K562 (cell line): ENCODE results near the gene DCP2. TPM values are rescaled to one million over a fixed set of nuclear protein-coding genes. Genes with fewer than 3 reads are reported as not detected.

Source experiments
- CXXC5 ChIP-seq: fragments of 250-450 bp; sonication (Bioruptor Pico); IDR thresholded peaks from 2 replicates; pipeline ENCODE4 v1.8.0; 2022; ENCODE audit warnings: inconsistent platforms, mild to moderate bottlenecking, moderate library complexity
- ETS2 ChIP-seq: IDR thresholded peaks from 2 replicates; pipeline ENCODE4 v1.6.1; 2016; ENCODE audit warnings: borderline replicate concordance, missing genetic modification characterization, mild to moderate bottlenecking, moderate library complexity, missing compliant biosample characterization; ENCODE audit not compliant: poor library complexity, severe bottlenecking
- HDAC3 ChIP-seq: fragments of 450-650 bp; IDR thresholded peaks from 2 replicates; pipeline ENCODE4 v1.6.1; 2018; ENCODE audit warnings: borderline replicate concordance, mild to moderate bottlenecking, moderate library complexity; ENCODE audit not compliant: partially characterized antibody
- HDAC8 ChIP-seq: fragments of 450-650 bp; IDR thresholded peaks from 2 replicates; pipeline ENCODE4 v1.6.1; 2016; ENCODE audit warnings: mild to moderate bottlenecking, missing genetic modification characterization, moderate library complexity, missing compliant biosample characterization
- PCBP2 ChIP-seq: fragments of 200-400 bp; formaldehyde crosslinking; IDR thresholded peaks from 2 replicates; pipeline ENCODE4 v1.6.1; 2018; ENCODE audit warnings: low read length, low read depth, mild to moderate bottlenecking, moderate library complexity; ENCODE audit not compliant: poor library complexity, severe bottlenecking
- PTTG1 ChIP-seq: fragments of 450-650 bp; IDR thresholded peaks from 2 replicates; pipeline ENCODE4 v1.6.1; 2016; ENCODE audit warnings: low read depth, mild to moderate bottlenecking, missing genetic modification characterization, missing compliant biosample characterization
- RCOR1 ChIP-seq, 2 experiments: IDR thresholded peaks; 2 replicates each; pipeline ENCODE4 v1.6.1; 2012; ENCODE audit warnings: low read depth in 2 of 2, low read length in 2 of 2, borderline replicate concordance in 1 of 2, improper control_type of control experiment in 1 of 2
- SRSF3 ChIP-seq: fragments of 200-400 bp; formaldehyde crosslinking; IDR thresholded peaks from 2 replicates; pipeline ENCODE4 v1.6.1; 2016; ENCODE audit warnings: mild to moderate bottlenecking, low read length, moderate library complexity; ENCODE audit not compliant: insufficient read depth
- SRSF7 ChIP-seq: fragments of 200-400 bp; formaldehyde crosslinking; optimal IDR thresholded peaks from 2 replicates; pipeline ENCODE3; 2017; ENCODE audit warnings: mild to moderate bottlenecking, low read depth, low read length
- THRAP3 ChIP-seq: fragments of 450-650 bp; IDR thresholded peaks from 2 replicates; pipeline ENCODE4 v1.6.1; 2016; ENCODE audit warnings: mild to moderate bottlenecking, inconsistent platforms, borderline replicate concordance
- XRCC4 ChIP-seq: IDR thresholded peaks from one replicate; pipeline ENCODE4 v1.6.1; 2011; ENCODE audit not compliant: insufficient read depth, insufficient read length; ENCODE audit errors: extremely low read depth
- ZNF274 ChIP-seq: IDR thresholded peaks from 2 replicates; pipeline ENCODE4 v1.6.1; 2011; ENCODE audit warnings: low read depth, mild to moderate bottlenecking, low read length, moderate library complexity, borderline replicate concordance
- ZNF3 ChIP-seq: fragments of 250-450 bp; sonication (Bioruptor Pico); IDR thresholded peaks from 2 replicates; pipeline ENCODE4 v1.5.0; 2021; ENCODE audit warnings: mild to moderate bottlenecking, moderate library complexity
- ZNF507 ChIP-seq: conservative IDR thresholded peaks from 2 replicates; pipeline ENCODE4 v1.6.1; 2017; ENCODE audit warnings: missing genetic modification characterization, missing compliant biosample characterization
- polyA plus RNA-seq, 8 experiments: library from polyadenylated mRNA; depleted of rRNA in 4 of 8; stranded (reverse) in 5 of 8; unstranded in 3 of 8; fragments of >200 nt; fragmentation: Nextera tagmentation in 2 of 8; fragmentation: Illumina TruSeq in 1 of 8; extraction: Ambion mirVana in 2 of 8; extraction: Trizol in 1 of 8; gene quantifications; 2 replicates each; pipeline versions ENCODE4 v1.2.1 to v1.2.3, GENCODE V29; 2011 to 2014; ENCODE audit warnings: inconsistent platforms in 1 of 8, missing spikeins in 1 of 8
- total RNA-seq, 7 experiments: library from RNA; depleted of rRNA in 6 of 7; stranded (reverse); fragments of >200 nt in 6 of 7; fragmentation: Illumina TruSeq in 2 of 7; extraction: Trizol in 2 of 7; gene quantifications; 2 replicates each; pipeline versions ENCODE4 v1.2.1 to v1.2.3, GENCODE V29; 2011 to 2021; ENCODE audit warnings: low replicate concordance in 1 of 7
- TF ChIP-seq, protein P1 (sequence below): sonication (generic); formaldehyde crosslinking; IDR thresholded peaks from 2 replicates; pipeline ENCODE4 v1.8.1; 2023; ENCODE audit warnings: missing genetic modification reagents, mild to moderate bottlenecking, borderline replicate concordance
- TF ChIP-seq, protein P2 (sequence below): fragments of 250-450 bp; sonication (Bioruptor Pico); IDR thresholded peaks from 2 replicates; pipeline ENCODE4 v1.5.0; 2020; ENCODE audit warnings: mild to moderate bottlenecking
- TF ChIP-seq, protein P3 (sequence below): sonication (generic); formaldehyde crosslinking; IDR thresholded peaks from 2 replicates; pipeline ENCODE4 v1.8.0; 2022; ENCODE audit warnings: missing genetic modification reagents, mild to moderate bottlenecking, moderate library complexity, borderline replicate concordance
- TF ChIP-seq, protein P4 (sequence below): sonication (generic); formaldehyde crosslinking; IDR thresholded peaks from 2 replicates; pipeline ENCODE4 v1.8.1; 2023; ENCODE audit warnings: mild to moderate bottlenecking, missing genetic modification reagents

Gene DCP2
- total and polyA plus RNA-seq, 9 of the 15 experiments (the other 6 are each of a cell fraction or from before 2014, with no cell fraction given): 25.9 to 109 (median 46.7) TPM

DNA sequence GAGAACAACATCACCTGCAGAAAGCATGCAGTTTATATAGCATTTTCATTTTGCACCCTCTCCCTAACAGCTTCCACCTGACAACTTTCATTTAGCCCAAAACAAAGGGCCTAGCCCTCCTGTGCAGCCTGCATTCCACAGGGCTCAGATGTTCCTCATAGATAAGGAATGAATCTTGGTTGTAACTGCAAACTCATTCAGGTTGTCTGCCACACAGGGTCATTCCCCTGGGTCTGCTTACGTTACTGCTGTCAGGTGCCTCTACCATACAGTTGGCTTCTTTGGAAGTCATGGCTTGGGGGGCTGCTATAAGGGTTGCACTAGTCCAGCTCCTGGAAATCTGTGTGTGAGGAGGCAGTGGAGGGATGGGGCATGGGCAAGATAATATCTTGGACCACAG, 2.7 kb upstream of the DCP2 start (continued):
- TF ChIP-seq, protein P1, sequence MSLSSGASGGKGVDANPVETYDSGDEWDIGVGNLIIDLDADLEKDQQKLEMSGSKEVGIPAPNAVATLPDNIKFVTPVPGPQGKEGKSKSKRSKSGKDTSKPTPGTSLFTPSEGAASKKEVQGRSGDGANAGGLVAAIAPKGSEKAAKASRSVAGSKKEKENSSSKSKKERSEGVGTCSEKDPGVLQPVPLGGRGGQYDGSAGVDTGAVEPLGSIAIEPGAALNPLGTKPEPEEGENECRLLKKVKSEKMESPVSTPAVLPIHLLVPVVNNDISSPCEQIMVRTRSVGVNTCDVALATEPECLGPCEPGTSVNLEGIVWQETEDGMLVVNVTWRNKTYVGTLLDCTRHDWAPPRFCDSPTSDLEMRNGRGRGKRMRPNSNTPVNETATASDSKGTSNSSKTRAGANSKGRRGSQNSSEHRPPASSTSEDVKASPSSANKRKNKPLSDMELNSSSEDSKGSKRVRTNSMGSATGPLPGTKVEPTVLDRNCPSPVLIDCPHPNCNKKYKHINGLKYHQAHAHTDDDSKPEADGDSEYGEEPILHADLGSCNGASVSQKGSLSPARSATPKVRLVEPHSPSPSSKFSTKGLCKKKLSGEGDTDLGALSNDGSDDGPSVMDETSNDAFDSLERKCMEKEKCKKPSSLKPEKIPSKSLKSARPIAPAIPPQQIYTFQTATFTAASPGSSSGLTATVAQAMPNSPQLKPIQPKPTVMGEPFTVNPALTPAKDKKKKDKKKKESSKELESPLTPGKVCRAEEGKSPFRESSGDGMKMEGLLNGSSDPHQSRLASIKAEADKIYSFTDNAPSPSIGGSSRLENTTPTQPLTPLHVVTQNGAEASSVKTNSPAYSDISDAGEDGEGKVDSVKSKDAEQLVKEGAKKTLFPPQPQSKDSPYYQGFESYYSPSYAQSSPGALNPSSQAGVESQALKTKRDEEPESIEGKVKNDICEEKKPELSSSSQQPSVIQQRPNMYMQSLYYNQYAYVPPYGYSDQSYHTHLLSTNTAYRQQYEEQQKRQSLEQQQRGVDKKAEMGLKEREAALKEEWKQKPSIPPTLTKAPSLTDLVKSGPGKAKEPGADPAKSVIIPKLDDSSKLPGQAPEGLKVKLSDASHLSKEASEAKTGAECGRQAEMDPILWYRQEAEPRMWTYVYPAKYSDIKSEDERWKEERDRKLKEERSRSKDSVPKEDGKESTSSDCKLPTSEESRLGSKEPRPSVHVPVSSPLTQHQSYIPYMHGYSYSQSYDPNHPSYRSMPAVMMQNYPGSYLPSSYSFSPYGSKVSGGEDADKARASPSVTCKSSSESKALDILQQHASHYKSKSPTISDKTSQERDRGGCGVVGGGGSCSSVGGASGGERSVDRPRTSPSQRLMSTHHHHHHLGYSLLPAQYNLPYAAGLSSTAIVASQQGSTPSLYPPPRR (CRISPR knock-in tag): no peak
- TF ChIP-seq SRSF3 (no peak), PCBP2 (no peak), THRAP3 (no peak), XRCC4 (no peak), RCOR1 (IDR thresholded peaks at IDR 0.05; ENCODE audit: borderline replicate concordance in 1 of 2, low read depth in 2 of 2, low read length in 2 of 2) (peak; percentile 33 to 96; a peak in 3 of 4 replicates), HDAC3 (no peak), ETS2 (no peak), ZNF3 (CRISPR knock-in tag) (no peak), PTTG1 (no peak), ZNF507 (tag) (no peak), CXXC5 (peak; percentile 44; the same call in 1 of the 2 replicates), ZNF274 (no peak), HDAC8 (tag) (no peak), SRSF7 (no peak)
- TF ChIP-seq, protein P2, sequence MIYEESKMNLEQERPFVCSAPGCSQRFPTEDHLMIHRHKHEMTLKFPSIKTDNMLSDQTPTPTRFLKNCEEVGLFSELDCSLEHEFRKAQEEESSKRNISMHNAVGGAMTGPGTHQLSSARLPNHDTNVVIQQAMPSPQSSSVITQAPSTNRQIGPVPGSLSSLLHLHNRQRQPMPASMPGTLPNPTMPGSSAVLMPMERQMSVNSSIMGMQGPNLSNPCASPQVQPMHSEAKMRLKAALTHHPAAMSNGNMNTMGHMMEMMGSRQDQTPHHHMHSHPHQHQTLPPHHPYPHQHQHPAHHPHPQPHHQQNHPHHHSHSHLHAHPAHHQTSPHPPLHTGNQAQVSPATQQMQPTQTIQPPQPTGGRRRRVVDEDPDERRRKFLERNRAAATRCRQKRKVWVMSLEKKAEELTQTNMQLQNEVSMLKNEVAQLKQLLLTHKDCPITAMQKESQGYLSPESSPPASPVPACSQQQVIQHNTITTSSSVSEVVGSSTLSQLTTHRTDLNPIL (CRISPR knock-in tag): no peak
- TF ChIP-seq, protein P3, sequence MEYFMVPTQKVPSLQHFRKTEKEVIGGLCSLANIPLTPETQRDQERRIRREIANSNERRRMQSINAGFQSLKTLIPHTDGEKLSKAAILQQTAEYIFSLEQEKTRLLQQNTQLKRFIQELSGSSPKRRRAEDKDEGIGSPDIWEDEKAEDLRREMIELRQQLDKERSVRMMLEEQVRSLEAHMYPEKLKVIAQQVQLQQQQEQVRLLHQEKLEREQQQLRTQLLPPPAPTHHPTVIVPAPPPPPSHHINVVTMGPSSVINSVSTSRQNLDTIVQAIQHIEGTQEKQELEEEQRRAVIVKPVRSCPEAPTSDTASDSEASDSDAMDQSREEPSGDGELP (CRISPR knock-in tag): no peak
- TF ChIP-seq, protein P4, sequence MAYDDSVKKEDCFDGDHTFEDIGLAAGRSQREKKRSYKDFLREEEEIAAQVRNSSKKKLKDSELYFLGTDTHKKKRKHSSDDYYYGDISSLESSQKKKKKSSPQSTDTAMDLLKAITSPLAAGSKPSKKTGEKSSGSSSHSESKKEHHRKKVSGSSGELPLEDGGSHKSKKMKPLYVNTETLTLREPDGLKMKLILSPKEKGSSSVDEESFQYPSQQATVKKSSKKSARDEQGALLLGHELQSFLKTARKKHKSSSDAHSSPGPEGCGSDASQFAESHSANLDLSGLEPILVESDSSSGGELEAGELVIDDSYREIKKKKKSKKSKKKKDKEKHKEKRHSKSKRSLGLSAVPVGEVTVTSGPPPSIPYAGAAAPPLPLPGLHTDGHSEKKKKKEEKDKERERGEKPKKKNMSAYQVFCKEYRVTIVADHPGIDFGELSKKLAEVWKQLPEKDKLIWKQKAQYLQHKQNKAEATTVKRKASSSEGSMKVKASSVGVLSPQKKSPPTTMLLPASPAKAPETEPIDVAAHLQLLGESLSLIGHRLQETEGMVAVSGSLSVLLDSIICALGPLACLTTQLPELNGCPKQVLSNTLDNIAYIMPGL (CRISPR knock-in tag): no peak
